GM12878 (cell line): ENCODE results near the gene CDYL.

Experiments
- BACH1 ChIP-seq: fragments of 450-650 bp; IDR thresholded peaks from 2 replicates; pipeline ENCODE4 v1.6.1; 2017; ENCODE audit warnings: mild to moderate bottlenecking, borderline replicate concordance
- NFIC ChIP-seq: IDR thresholded peaks from 2 replicates; pipeline ENCODE4 v1.6.1; 2012; ENCODE audit warnings: low read depth, mild to moderate bottlenecking, inconsistent platforms, low read length, moderate library complexity
- POLR2A ChIP-seq: IDR thresholded peaks from 2 replicates; pipeline ENCODE4 v1.6.1; 2011; ENCODE audit warnings: low read depth, mild to moderate bottlenecking, low read length
- ZNF24 ChIP-seq: fragments of 450-650 bp; IDR thresholded peaks from 2 replicates; pipeline ENCODE4 v1.6.1; 2017; ENCODE audit warnings: antibody characterized with exemption, mild to moderate bottlenecking

DNA sequence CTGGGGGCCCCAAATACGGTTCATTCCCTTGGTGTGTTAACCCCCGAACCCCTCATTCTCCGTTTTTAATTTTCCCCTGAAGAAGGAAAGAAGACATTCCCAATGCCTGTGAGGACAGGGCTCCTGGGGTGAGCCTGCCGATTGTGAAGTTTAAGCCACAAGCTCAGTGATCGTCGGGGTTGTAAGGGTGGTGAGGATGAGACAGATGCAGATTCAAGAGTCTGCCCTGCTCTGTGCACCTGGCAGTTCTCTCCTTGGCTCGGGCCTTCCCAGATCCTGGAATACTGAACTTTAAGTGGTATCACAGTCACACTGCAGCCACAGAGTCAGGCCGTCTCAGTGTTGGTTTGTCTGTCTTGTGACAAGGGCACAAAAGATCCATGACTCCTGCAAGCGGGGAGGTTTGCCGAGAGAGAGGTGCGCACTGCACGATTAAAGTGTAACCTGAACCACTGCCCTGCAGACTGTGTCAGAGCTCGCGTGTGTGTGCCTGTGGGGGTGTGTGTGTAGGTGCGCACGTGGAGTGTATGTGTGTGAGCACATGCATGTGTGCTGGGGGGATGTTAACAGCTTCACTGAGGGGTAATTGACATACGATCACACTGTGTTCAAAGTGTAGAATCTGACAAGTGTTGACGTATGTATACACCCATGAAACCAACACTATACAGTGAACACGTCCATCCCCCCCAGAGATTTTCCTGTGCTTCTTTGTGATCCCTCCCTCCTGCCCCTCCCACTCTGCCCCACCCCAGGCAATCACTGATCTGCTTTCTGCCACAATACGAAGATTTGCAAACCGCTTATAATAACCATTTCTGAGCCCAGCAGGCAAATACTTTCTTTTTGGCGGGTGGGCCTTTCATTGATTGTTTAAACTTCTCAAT lies 188.7 kb downstream of the CDYL start:
- TF ChIP-seq POLR2A (no peak), BACH1 (no peak), ZNF24 (no peak), NFIC (no peak)
